ENCODE measurements around the gene E4F1.
"Not testable (repeated sequence)": the region's sequence is repeated elsewhere in the genome, so short reads cannot be mapped to it uniquely, and the experiment has no call there.

Gene E4F1

DNA sequence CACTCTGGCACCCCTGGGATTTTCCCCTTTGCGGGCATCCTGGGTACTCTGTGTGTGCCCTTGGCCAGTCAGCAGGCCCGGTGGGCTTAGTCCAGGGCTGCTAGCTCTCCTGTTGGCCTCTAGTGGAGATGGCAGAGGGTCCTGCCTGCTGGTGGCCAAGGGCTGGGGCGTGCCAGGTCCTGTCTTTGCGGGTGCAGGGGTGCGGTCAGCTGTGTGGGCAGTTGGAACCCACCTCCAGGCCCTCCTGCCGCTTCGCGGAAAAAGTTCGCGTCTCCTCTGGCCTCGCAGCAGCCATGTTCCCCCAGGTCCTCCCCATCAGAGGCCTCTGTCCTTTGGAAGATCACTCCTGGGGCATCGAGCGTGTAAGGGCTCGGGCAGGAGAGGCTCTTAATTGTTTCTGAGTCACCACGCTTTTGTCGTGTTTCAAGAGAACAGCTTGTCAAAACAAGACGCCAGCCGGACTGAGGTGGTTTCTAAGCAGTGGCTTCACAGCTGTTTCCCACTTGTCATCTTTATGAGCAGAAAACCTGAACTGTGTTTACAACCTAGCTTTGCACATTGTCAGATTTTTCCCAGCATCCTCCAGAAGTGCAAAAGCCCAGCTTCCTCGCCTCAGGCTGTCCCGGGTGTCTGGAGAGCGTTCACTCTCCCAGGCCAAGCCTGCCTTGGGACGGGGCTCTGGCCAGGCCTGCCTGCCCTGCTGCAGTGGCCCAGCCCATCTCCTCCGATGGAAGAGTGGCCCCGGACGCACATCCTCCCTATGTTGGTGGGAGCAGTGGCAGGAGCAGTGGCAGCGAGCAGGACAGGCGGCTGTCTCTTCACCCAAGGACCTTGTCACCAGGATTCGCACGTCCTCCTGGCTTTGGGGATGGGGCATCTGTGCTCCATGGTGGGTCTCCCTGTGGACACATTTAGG lies 7.9 kb downstream of the E4F1 start:
- DNase-seq (ENCODE audit: low spot score) = no peak

DNA sequence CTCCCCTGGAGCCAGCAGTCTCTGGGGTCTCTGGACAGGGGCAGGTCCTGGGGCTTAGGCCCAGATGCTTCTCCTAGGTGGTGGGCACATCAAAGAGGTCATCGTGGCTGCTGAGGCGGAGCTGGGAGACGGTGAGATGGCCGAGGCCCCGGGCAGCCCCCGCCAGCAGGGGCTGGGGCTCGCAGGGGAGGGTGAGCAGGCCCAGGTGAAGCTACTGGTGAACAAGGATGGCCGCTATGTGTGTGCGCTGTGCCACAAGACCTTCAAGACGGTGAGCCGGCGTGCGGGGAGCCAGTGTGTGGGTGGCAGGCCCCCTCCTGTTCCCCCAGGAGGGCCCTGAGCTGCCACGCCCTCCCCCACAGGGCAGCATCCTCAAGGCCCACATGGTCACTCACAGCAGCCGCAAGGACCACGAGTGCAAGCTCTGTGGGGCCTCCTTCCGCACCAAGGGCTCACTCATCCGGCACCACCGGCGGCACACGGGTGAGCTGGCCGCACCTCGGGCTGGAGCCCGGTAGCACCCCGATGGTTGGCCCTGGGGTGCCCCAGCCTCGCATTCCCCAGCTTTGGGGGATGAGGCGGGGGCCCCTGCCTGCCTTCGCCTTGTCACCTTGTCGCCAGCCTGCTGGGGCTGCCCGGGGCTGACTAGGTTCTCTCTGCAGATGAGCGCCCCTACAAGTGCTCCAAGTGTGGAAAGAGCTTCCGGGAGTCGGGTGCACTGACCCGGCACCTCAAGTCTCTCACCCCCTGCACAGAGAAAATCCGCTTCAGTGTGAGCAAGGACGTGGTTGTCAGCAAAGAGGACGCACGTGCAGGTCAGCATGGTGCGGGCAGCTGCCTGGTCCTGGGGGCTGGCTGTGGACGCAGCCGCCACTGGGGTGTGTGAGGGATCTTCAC lies 9.0 kb downstream of the E4F1 start:
- DNase-seq (ENCODE audit: low spot score) = no peak

DNA sequence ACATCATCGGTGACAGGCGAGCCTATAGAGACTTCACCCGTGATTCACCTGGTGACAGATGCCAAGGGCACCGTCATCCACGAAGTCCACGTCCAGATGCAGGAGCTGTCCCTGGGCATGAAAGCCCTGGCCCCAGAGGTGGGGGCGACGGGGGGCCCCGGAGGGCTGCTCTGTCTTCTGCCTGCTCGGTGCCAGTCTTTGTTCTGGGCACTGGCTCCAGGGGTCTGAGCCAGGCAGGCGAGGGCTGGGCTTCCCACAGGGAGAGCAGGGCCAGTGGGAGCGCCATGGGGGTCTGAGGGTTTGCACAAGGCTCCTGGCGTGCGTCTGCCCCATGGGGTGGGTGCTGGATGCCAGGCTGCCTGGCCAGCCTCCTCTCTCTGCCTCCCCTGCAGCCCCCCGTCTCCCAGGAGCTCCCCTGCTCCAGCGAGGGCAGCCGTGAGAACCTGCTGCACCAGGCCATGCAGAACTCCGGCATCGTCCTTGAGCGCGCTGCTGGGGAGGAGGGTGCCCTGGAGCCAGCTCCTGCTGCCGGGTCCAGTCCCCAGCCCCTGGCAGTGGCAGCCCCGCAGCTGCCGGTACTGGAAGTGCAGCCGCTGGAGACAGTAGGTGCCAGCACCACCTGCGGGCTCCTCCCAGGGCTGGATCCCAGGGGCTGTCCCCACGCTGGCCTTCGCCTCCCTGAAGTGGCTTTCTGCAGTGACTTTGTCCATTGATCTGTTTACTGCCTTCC lies 9.8 kb downstream of the E4F1 start:
- no peak for DNase-seq (ENCODE audit: low spot score)

DNA sequence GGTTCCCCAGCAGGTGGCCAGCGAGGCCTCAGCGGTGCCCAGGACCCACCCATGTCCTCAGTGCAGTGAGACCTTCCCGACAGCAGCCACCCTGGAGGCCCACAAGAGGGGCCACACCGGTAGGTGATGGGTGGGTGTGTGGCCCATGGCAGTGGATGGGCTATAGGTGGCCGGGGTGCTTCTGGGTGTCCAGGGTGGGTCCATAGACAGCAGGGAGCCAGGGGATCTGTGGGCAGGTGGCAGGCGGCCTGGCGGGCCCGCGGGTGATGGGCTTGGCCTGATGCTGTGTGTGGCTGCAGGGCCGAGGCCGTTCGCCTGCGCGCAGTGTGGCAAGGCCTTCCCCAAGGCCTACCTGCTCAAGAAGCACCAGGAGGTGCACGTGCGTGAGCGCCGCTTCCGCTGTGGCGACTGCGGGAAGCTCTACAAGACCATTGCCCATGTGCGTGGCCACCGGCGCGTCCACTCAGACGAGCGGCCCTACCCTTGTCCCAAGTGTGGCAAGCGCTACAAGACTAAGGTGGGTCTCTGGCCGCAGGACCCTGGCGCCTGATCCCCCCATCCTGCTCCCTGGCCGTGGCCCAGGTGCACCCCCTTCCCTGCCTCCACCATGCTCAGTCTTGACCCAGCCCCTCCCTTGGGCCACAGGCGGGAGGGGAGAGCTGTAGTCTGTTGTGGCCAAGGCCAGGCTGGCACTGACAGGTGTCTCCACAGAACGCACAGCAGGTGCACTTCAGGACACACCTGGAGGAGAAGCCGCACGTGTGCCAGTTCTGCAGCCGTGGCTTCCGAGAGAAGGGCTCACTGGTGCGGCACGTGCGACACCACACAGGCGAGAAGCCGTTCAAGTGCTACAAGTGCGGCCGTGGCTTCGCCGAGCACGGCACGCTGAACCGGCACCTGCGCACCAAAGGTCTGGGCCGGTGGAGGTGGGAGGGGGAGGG lies 10.8 kb downstream of the E4F1 start:
- no peak for DNase-seq (ENCODE audit: low spot score)

DNA sequence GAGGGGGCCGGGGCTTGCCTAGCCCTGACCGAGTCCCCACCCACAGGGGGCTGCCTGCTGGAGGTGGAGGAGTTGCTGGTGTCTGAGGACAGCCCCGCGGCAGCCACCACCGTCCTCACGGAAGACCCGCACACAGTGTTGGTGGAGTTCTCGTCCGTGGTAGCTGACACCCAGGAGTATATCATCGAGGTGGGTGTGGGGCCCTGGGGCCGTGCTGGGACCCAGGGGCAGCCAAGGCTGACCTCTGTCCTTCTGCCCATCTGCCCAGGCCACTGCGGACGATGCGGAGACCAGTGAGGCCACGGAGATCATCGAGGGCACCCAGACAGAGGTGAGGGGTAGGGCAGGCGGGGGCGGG lies 11.4 kb downstream of the E4F1 start:
- DNase-seq (ENCODE audit: low spot score) = no peak

DNA sequence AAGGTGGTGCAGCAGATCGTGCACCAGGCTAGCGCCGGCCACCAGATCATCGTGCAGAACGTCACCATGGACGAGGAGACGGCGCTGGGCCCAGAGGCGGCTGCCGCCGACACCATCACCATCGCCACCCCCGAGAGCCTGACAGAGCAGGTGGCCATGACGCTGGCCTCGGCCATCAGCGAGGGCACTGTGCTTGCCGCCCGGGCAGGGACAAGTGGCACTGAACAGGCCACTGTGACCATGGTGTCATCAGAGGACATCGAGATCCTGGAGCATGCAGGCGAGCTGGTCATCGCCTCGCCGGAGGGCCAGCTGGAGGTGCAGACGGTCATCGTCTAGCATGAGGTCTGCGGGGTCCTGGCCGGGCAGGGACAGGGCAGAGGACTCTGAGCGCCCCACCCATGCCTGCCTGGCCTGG lies 11.9 kb downstream of the E4F1 start:
- no peak for DNase-seq (ENCODE audit: low spot score)

DNA sequence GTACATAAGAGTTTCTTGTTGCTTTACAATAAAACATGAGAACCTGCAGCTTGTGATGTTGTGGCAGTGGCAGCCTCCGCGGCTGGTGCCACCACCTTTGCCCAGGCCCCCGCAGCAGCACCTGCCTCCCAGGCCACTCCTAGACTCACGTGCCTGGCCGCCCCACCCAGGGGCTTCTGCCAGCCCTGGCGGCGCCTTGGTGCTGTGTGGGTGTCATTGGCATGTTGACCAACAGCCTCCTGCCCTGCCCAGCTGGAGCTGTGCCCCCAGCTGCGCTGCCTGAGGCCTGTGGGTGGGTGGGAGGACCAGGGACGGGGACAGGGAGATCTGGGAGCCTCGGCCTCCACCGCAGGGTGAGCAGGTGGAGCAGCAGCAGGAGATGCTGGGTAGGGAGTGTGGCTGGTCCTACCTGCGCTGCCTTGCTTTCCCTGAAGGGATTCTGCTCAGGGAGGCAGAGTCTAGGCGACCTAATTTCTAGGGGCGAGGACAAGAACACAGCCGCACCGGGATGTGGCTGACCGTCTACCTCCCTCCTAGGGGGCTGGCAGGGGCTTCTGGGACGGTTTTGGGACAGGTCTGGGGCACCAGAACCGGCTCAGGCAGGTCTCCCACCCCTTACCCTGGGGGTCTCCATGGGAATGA lies 12.4 kb downstream of the E4F1 start:
- no peak for DNase-seq (ENCODE audit: low spot score)

DNA sequence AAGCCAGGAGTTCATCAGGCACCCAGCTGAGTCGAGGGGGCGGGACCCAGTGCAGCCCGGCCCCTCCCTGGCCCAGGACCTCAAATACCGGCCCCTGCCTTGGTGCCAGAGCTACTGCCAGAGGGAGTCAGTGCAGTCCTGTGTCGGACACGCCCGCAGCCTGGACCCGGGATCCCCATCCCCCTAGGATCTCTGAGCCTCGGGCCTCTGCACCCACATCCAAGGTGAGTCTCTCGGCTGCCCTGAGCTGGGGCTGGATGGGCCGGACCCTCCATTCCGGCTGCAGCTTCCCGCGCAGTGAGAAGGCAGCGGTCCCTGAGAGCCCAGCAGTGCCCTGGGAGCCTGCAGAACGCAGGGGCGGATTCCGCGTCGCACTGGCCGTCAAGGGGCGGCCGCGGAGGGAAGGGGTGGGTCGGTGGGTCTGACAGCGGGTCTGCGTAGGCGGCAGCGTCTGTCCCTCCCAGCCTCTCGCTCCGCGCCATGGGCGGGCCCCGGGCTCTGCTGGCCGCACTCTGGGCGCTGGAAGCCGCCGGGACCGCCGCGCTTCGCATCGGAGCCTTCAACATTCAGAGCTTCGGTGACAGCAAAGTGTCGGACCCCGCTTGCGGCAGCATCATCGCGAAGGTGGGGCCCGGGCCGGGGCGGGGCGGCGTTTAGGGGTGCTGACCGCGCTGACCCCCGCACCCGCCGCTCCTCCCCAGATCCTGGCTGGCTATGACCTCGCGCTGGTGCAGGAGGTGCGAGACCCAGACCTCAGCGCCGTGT lies 13.1 kb downstream of the E4F1 start, which contains the start of gene DNASE1L2:
Gene DNASE1L2, plus strand, starts transcription at position 108 of the 765 bp plus-strand sequence. Its CDS starts 373 bp downstream, at position 481.
- no peak for DNase-seq (ENCODE audit: low spot score)

DNA sequence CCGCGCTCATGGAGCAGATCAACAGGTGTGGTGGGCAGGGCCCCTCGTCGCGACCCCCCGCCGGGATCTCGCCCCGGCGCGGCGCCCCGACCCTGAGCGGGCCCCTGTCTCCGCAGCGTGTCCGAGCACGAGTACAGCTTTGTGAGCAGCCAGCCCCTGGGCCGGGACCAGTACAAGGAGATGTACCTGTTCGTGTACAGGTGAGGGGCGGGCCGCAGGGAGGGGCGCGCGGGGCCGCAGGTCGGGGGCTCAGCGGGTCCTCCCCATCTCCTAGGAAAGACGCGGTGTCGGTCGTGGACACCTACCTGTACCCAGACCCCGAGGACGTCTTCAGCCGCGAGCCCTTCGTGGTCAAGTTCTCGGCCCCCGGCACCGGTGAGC lies 13.7 kb downstream of the E4F1 start:
- DNase-seq (ENCODE audit: low spot score) = no peak

DNA sequence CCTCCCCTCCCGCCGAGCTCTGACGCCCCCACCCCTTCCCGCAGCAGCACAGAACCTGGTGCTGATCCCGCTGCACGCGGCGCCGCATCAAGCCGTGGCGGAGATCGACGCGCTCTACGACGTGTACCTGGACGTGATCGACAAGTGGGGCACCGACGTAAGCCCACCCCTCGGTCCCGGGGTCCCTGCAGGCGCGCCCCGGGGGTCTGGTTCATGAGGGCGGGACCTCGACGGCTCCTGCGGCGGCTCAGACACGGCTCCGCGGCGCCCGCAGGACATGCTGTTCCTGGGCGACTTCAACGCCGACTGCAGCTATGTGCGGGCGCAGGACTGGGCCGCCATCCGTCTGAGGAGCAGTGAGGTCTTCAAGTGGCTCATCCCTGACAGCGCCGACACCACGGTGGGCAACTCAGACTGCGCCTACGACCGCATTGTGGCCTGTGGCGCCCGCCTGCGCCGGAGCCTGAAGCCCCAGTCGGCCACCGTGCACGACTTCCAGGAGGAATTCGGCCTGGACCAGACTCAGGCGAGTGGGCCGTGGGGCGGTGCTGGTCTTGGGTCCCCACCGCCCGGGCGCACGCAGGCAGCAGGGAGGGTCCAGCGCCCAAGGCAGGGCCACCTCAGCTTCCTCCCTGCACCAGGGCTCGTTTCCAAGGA lies 14.2 kb downstream of the E4F1 start:
- DNase-seq (ENCODE audit: low spot score) = no peak

DNA sequence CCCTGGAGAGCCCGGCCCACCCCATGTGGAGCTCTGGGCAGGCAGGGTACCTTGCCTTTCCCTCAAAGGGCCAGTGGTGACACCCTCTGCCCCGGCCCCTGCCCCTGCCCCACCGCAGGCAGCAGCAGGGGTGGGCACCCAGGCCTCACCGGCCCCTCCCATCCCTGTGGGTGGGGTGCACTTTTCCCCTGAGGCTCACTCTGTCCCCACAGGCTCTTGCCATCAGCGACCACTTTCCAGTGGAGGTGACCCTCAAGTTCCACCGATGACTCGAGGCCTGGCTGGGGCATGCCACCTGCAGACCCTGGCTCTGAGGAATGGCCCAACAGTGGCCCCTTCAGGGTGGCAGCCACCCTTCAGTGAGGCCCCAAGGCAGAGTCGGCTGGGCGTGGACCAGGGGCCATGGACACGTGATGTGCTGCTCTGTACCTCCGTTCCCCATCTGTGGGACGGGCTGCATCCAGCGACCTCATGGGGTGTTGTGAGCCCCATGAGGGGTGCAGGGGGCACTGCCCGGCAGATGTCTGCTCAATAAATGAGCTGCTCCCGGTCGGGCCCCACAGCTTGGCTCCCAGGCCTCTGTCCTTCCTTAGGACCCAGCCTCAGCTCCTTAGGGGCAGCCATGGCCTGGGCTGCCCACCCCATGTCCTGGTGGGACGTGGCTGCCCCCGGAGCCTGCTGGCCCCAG lies 14.9 kb downstream of the E4F1 start:
- DNase-seq (ENCODE audit: low spot score) = no peak

DNA sequence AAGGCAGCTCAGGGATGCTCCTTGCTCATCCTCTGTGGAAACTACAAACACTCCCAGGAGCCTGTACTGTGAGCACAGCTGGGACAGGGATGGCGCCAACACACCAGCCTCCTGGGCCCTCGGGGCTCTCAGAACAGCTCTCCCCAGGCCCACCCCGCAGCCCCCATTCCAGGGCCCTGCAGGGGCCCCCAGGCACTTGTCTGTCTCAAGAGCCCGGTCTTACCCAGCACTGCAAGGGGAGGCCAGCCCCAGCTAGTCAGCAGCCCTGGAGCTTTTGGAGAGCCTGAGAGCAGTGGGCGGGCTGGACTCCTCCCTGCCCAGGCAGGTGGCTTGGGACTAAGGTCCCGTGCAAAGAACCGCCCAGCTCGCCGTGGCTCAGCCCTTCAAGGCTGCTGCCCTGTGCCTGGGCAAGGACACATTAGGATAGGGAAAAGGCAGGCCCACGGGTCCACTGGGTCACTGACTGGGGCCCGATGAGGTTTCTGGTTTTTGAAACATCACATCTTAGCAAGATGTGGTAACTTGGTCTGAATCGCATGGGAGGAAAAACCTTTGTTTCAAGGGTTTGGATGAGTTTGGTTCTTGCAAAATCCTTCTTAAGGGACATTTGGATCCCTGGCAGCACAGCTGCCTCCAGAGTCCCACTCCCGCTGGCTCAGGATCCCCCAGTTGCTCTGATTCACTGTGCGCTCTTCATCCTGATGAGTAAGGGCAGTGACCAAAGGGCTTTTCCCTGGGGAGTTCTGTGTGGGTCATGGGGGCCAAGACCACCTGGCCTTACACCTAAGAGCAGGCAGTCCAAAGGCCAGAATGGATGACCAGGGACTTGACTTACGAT lies 15.7 kb downstream of the E4F1 start:
- DNase-seq (ENCODE audit: low spot score) = no peak

DNA sequence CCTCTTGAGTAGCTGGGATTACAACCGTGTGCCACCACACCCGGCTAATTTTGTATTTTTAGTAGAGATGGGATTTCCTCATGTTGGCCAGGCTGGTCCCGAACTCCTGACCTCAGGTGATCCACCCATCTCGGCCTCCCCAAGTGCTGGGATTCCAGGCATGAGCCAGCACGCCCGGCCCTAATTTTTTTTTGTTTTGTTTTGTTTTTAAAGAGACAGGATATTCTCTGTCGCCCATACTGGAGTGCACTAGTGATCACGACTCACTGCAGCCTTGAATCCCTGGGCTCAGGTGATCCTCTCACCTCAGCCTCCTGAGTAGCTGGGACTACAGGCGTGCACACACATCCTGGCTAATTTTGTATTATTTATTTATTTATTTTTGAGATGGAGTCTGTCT lies 16.9 kb downstream of the E4F1 start:
- not testable (repeated sequence) for DNase-seq (ENCODE audit: low spot score)

DNA sequence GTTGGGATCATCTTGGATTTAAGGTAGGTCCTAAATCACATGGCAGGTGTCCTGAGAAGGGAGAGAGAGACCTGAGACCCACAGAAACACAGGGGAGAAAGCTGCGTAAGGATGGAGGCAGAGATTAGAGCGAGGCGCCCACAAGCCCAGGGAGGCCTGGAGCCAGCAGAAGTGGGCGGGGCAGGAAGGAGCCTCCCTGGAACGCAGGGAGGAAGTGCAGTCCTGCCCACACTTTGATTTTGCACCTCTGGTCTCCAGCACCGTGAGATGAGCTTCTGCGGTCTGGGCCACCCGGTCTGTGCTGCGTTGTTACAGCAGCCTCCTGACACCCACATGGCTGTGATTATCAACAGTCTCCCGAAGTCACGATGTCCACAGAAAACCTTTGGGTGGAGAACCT lies 19.2 kb downstream of the E4F1 start:
- DNase-seq (ENCODE audit: low spot score) = no peak

DNA sequence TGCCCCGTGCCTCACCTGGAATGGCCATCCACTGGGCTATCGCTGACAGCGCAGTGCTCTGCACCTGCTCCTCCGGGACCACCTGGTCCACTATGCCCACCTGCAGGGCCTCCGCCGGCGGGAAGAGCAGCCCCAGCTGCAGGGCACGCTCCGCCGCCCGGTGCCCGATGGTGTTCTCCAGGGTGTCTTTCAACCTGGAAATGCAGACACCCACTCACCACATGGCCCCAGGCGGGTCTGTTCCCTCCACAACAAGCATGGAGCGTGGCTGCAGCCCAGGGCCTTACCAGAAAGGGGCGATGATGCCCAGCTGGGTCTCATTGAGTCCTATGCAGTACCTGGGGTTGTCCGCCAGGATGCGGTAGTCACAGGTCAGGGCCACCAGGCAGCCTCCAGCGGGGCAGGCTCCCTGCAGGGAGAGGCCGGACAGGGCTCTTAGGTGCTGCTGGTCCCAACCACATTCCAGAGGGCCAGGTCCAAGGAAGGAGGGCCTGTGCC lies 19.7 kb downstream of the E4F1 start:
- DNase-seq (ENCODE audit: low spot score) = no peak

DNA sequence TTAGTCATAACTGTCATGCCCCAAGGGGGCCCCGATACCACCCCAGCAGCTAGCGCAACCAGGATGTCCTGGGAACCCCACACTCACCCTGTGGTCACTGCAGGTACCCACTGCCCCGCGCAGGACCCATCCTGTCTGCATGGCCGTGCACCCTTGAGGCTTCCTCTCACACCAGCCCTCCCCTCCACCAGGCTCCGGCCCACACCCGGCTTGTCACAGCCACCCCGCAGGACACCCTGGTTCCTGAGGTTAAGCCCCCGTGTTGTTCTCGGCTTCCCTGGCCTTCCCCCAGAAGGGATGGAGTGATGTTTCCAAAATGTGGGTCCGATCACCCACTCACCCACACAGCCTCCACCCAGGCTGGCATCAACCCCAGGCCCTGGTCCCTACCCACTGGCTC lies 20.4 kb downstream of the E4F1 start:
- no peak for DNase-seq (ENCODE audit: low spot score)

DNA sequence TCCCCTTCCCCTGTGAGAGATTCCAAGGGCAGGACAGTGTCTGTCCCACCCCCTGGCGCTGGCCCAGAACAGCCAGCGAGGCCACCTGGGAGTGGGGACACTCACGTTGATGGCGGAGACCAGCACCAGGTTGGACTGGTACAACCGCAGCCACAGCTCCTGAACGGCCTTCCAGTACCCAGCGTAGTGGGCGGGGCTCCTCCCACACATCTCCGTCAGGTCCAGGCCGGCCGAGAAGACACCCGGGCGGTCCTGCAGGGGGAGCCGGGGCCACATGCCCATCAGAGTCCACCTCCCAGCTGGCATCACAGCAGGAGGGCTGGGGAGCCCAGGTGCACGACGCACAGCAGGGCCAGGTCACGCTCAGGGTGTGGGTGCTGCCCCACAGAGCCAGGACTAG lies 20.9 kb downstream of the E4F1 start:
- DNase-seq (ENCODE audit: low spot score) = no peak

All from LoVo (cell line).